ENCODE data around the gene UGDH.
A peak's percentile ranks its signal among the peaks of the same experiment; 100 is the strongest.
"Not testable (repeated sequence)": the region's sequence is repeated elsewhere in the genome, so short reads cannot be mapped to it uniquely, and the experiment has no call there.

UGDH gene

GRCh38 chr4:39495446-39496213 is 31.6 kb downstream of the UGDH start:
- DNase-seq (ENCODE audit: low read depth, low spot score): no peak

- DNase-seq (ENCODE audit: low read depth, low spot score): no peak
Measured at GRCh38 chr4:39494354-39494753, 32.9 kb downstream of the UGDH start.

DNA sequence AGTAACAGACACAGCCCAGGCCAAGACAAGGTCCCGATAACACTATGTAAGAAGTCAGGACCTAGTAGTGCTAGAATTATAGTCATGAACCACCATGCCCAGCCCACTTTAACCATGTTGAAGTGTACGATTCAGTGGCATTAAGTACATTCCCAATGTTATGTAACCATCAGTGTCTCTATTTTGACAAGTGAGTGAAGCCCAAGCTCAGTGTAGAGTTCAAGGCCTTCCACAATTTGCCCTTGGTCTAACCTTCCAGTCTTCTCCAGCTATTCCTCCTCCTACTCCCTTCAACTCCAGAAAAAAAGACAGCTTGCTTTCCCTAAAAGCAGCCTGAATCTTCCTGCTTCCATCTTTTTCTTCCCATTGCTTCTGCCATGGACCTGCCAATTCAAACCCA is 36.9 kb downstream of the UGDH start:
- no peak for DNase-seq (ENCODE audit: low read depth, low spot score)

- DNase-seq (ENCODE audit: low read depth, low spot score): no peak
Measured at GRCh38 chr4:39486221-39486804, 40.9 kb downstream of the UGDH start.

- no peak for DNase-seq (ENCODE audit: low read depth, low spot score)
Measured at GRCh38 chr4:39484582-39485272, 42.5 kb downstream of the UGDH start.

DNA sequence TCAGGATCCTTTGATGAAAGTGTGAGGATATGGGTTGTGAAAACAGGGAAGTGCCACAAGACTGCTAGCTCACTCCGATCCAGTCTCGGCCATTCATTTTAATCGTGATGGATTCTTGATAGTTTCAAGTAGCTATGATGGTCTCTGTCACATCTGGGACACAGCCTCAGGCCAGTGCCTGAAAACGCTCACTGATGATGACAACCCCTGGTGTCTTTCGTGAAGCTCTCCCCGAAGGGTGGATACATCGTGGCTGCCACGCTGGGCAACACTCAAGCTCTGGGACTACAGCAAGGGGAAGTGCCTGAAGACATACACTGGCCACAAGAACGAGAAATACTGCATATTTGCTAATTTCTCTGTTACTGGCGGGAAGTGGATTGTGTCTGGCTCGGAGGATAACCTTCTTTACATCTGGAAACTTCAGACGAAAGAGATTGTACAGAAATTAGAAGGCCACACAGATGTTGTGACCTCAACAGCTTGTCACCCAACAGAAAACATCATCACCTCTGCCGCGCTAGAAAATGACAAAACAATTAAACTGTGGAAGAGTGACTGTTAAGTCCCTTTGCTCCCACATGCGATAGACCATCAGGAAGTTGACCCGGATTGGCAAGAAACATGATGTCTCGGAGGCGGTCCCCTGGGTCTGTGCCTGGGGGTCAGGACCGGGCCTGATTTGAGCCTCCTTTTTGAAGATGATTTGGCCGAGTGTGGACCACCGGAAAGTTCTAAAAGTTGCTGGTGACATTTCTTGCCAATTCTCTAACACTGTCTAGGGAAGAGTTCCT is 46.1 kb downstream of the UGDH start:
- no peak for DNase-seq (ENCODE audit: low read depth, low spot score)

DNA sequence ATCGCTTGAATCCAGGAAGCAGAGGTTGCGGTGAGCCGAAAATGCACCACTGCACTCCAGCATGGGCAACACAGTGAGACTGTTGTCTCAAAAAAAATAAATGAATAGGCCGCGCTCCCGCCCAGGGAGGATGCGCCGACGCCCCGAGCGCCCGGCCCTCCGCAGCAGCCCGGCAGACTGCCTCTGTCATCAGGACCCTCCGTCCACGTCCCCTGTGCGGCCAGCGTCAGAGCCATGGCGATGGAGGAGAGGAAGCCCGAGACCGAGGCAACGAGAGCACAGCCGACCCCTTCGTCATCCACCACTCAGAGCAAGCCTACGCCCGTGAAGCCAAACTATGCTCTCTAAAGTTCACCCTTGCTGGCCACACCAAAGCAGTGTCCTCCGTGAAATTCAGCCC is 47.0 kb downstream of the UGDH start:
- no peak for DNase-seq (ENCODE audit: low read depth, low spot score)

DNA sequence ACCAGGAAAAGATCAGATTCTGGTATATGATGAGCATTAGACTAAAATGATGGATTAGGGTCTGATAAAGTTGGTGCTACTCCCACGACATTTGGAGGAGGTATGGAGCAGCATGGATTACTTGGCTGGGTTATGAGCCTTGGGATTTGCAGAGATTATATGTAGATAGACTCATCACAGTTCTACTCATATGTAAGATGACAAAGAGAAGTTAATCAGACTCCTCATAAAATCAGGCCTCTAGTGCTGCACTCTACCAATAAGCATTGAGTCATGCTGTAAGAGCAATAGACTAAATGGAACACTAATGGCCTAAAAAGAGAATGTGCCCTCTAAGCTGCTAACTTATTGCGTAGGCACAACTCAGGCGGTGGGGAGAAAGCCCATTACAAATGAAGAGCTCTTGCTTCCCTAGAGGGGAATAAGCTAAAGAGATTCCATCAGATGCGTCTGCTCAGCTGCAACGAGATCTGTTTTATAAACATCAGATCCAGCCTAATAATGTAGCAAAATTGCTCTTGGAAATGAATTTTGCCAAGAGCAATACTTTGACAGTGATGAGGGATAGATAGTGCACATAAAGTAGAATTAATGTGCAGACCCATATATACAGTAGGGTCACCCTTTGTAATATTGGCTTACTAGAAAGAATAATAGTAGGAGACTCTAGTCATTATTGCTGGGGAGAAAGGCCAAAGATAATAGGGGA is 50.9 kb downstream of the UGDH start:
- DNase-seq (ENCODE audit: low read depth, low spot score): no peak

GRCh38 chr4:39472396-39472795 is 54.8 kb downstream of the UGDH start:
- no peak for DNase-seq (ENCODE audit: low read depth, low spot score)

DNA sequence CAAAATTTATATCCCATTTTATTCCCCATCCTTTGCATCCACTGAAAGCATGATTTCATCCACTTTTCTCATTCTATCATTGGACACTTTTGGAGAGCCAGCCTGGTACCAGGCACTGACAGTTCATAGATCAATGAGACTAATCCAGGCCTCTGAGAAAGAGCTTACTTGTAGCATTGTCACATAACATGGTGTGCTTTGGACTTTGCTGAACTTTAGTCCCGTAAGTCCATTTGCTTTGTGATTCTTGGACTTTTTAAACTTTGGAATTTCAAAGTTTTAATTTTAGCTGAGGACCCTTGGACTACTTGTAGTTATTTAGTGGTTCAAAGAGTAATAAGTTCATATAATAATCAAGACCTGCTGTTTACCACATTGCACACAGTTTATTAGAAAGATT is 56.8 kb downstream of the UGDH start:
- no peak for DNase-seq (ENCODE audit: low read depth, low spot score)

DNA sequence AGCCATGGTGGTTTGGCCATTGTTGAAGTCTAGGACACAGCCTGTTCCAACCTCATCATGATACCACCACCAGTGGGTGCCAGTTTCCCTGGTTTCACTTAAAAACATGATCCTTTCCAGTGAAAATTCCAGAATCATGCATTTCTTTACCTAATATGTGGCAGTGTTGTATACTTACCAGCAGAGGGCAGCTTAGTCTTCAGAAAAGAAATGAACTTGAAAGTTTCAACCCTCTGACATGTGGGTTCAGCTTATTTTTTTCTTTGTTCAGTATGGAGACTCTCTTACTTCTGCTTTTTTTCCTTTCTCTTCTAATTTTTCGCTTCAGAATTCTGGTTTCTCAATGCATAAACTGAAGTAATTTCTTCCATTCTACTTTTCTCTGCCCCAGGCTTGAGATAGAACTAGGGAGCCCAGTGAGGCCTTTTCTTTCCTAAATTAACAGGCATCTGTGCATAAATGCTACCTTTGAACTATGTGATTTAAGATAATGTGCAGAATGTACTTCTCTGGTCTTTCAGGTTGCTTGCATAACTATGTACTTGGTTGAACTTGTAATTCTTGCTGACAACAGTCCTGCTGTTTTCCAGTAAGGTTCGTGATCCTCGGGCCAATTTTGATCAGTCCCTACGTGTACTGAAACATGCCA is 57.7 kb downstream of the UGDH start:
- peak; percentile 48 for DNase-seq (ENCODE audit: low read depth, low spot score)

- no peak for DNase-seq (ENCODE audit: low read depth, low spot score)
Measured at GRCh38 chr4:39467464-39467863, 59.8 kb downstream of the UGDH start.

GRCh38 chr4:39466747-39467146 is 60.5 kb downstream of the UGDH start:
- DNase-seq (ENCODE audit: low read depth, low spot score): no peak

DNA sequence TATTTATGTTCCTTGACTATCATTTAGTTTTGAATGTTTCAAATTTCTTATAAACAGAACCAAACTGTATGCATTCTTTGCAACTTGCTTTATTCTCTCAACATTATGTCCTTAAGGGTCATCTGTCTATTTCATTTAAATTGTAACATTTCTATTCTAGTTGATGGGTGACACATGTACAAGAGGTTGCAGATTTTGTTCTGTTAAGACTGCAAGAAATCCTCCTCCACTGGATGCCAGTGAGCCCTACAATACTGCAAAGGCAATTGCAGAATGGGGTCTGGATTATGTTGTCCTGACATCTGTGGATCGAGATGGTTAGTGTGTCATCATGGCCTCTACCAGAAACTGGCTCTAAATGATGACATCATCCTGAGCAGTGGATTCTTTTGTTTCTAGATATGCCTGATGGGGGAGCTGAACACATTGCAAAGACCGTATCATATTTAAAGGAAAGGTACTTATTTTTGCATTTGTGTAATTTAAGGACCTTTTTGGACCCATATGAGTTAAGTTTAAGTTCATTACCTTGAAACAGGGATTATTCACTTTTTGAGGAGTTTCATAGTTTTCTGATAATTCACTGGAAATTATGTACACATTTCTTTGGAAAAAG is 62.2 kb downstream of the UGDH start:
- peak; percentile 34 for DNase-seq (ENCODE audit: low read depth, low spot score)

GRCh38 chr4:39458505-39459300 is 68.5 kb downstream of the UGDH start, which contains the start of the genes LIAS and RPL9:
TSS of gene LIAS (plus strand) at chr4:39459056. CDS start at chr4:39459118, 62 bp downstream.
TSS of gene RPL9 (minus strand) at chr4:39458922. CDS start at chr4:39458439, 483 bp downstream.
- peak; percentile 99 for DNase-seq (ENCODE audit: low read depth, low spot score)

DNA sequence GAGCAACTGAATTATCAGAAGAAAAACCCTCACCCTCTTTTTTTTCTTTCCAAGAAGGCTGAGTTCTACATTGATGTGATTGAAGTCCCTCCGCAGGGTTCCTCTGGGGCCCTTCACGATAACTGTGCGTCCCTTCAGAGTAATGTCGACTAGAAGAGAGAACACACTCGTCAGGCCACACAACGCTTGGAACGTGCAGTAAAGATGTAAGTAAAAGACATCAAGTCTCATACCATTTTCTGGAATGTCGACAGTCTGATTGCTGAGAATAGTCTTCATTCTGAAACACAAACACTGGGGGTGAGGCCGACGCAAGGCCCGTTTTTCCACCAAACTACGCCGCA is 69.1 kb downstream of the UGDH start:
- not testable (repeated sequence) for DNase-seq (ENCODE audit: low read depth, low spot score)

GRCh38 chr4:39456946-39457763 is 70.1 kb downstream of the UGDH start:
- no peak for DNase-seq (ENCODE audit: low read depth, low spot score)

DNA sequence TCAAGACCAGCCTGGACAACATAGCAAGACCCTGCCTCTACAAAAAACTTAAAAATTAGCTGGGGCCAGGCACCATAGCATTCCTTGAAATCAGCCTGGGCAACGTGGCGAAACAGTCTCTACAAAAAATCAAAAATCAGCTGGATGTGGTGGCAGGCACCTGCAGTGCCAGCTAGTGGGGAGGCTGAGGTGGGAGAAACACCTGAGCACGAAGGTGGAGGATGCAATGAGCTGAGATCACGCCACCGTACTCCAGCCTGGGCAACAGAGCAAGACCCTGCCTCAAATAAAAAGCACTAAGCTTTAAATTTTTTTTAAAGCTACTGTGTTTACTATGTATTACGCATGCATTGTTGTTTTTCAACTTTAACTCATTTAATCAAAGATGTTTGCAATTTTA is 71.8 kb downstream of the UGDH start:
- no peak for DNase-seq (ENCODE audit: low read depth, low spot score)

DNA sequence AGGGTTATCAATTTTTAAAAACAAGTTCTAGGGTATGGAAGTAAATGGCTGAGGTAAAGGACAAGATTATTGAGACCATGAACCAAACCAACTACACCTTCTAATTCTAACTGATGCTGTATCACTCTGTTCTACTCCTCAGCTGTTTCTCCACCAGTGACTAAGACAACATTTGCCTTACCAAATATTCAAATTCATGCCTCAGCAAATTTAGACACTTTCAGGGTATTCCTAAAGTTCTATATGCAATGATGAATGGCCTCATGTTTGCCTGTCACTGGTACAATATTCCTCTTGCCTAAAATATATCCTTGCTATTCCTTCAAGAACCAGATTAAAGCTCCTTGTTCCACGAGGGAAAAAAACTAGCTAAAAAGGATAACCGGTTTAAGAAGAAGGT is 73.5 kb downstream of the UGDH start:
- DNase-seq (ENCODE audit: low read depth, low spot score): no peak

Data from ELF-1 (cell line).